Cardiac muscle cell (in vitro differentiated cells and primary cell): Measurements from ENCODE around the gene NBPF20. TPM values are rescaled to one million over a fixed set of nuclear protein-coding genes. Genes with fewer than 3 reads are reported as not detected.
"Not testable (repeated sequence)": the region's sequence is repeated elsewhere in the genome, so short reads cannot be mapped to it uniquely, and the experiment has no call there.

Experiments
- DNase-seq, 2 donors: peaks; one replicate each; pipeline versions ENCODE4 v3.0.0 to v3.0.0-alpha.2; 2010 to 2017; ENCODE audit warnings: low read depth in 1 of 2, low spot score in 1 of 2
- H3K27ac ChIP-seq: fragments of 200-600 bp; sonication (generic); 2 replicates; pipeline ENCODE4 v1.5.1; 2016
- H3K27me3 ChIP-seq: fragments of 200-600 bp; sonication (generic); 2 replicates; pipeline ENCODE4 v1.6.0; 2016; ENCODE audit warnings: control low read depth
- H3K36me3 ChIP-seq: fragments of 200-600 bp; sonication (generic); 2 replicates; pipeline ENCODE4 v1.5.1; 2016; ENCODE audit warnings: control low read depth
- H3K4me1 ChIP-seq: fragments of 200-600 bp; sonication (generic); 2 replicates; pipeline ENCODE4 v1.8.1; 2017; ENCODE audit warnings: low read depth, mild to moderate bottlenecking, mixed run types
- H3K4me3 ChIP-seq: fragments of 200-600 bp; sonication (generic); 2 replicates; pipeline ENCODE4 v1.5.1; 2016; ENCODE audit warnings: mild to moderate bottlenecking
- H3K9me3 ChIP-seq: fragments of 200-600 bp; sonication (generic); 2 replicates; pipeline ENCODE4 v1.5.1; 2017; ENCODE audit warnings: low read depth, mild to moderate bottlenecking, control low read depth
- polyA plus RNA-seq: library from polyadenylated mRNA; unstranded; fragments of >200 nt; fragmentation: Nextera tagmentation; extraction: Ambion mirVana; gene quantifications from 2 replicates; pipeline ENCODE4 v1.2.1, GENCODE V29; 2016
- total RNA-seq: library from RNA; depleted of rRNA; stranded (reverse); fragments of >200 nt; gene quantifications from 2 replicates; pipeline ENCODE4 v1.2.3, GENCODE V29; 2016

Gene NBPF20
- total and polyA plus RNA-seq, 2 experiments from 2014 or later, result 1.6 to 2.4 TPM

DNA sequence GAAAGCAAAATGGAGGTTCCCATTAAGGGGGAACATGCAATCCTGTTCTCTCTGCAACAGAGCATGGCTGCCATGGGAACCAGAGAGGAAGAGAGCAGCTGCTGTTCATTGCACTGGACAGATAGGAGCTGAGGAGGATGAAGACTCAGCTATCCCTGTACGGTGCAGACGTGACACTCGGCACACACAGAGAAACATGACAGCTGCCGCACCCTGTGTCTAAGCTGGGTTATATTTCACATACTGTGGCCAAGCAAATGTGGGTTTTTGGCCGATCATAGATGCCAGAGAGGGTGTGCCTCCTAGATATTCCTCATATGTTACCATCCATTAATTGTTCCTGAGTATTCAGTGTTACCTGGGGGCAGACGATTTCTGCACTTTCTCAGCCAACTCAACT, 24.7 kb downstream of the NBPF20 start:
- not testable (repeated sequence) for DNase-seq, H3K4me1 ChIP-seq, H3K27ac ChIP-seq, H3K4me3 ChIP-seq, H3K9me3 ChIP-seq, H3K27me3 ChIP-seq, H3K36me3 ChIP-seq

Other genes starting within 250 kb of the NBPF20 start
- gene PPIAL4D, start 183.4 kb downstream of the NBPF20 start, total RNA-seq, result not detected in 2 replicates
- not detected in 2 replicates for gene PPIAL4D, start 183.4 kb downstream of the NBPF20 start, polyA plus RNA-seq
- gene GPR89A, start 182.4 kb upstream of the NBPF20 start, total RNA-seq, result 13.3 and 13.6 TPM in 2 replicates
- 24.3 and 29.1 TPM in 2 replicates for gene GPR89A, start 182.4 kb upstream of the NBPF20 start, polyA plus RNA-seq